Astrocyte (in vitro differentiated cells and primary cell): ENCODE data around the gene GNRHR. TPM values are rescaled to one million over a fixed set of nuclear protein-coding genes. Genes with fewer than 3 reads are reported as not detected.
A peak's percentile ranks its signal among the peaks of the same experiment; 100 is the strongest.
"Not testable (repeated sequence)": the region's sequence is repeated elsewhere in the genome, so short reads cannot be mapped to it uniquely, and the experiment has no call there.

Experiments used
- DNase-seq: peaks from one replicate; pipeline ENCODE4 v3.0.0-alpha.2; 2010; ENCODE audit warnings: low read depth
- FAIRE-seq: peaks from 2 replicates; lab custom pipeline; 2011; peaks lifted over from hg19 to GRCh38; lab: Jason Lieb, UNC
- H2AFZ ChIP-seq: 2 replicates; pipeline ENCODE4 v1.6.0; 2012; ENCODE audit warnings: low read depth, low read length, inconsistent platforms
- H3K27ac ChIP-seq: 2 replicates; pipeline ENCODE4 v1.5.1; 2011; ENCODE audit warnings: low read depth, low read length, inconsistent platforms
- H3K27me3 ChIP-seq: 2 replicates; pipeline ENCODE4 v1.6.0; 2011; ENCODE audit warnings: low read length, inconsistent platforms; ENCODE audit not compliant: insufficient read depth
- H3K36me3 ChIP-seq: 2 replicates; pipeline ENCODE4 v1.5.1; 2011; ENCODE audit warnings: low read length, inconsistent platforms; ENCODE audit not compliant: insufficient read depth
- H3K4me1 ChIP-seq: 2 replicates; pipeline ENCODE4 v1.5.1; 2011; ENCODE audit warnings: low read length, inconsistent platforms; ENCODE audit not compliant: insufficient read depth
- H3K4me2 ChIP-seq: 2 replicates; pipeline ENCODE4 v1.6.0; 2012; ENCODE audit warnings: low read length, inconsistent platforms
- H3K4me3 ChIP-seq: 2 replicates; pipeline ENCODE4 v1.5.1; 2011; ENCODE audit warnings: low read depth, mild to moderate bottlenecking, low read length, inconsistent platforms; ENCODE audit not compliant: insufficient read depth
- H3K79me2 ChIP-seq: 2 replicates; pipeline ENCODE4 v1.6.0; 2012; ENCODE audit warnings: mild to moderate bottlenecking, low read length, inconsistent platforms; ENCODE audit not compliant: insufficient read depth
- H3K9ac ChIP-seq: 2 replicates; pipeline ENCODE4 v1.6.0; 2012; ENCODE audit warnings: mild to moderate bottlenecking, low read length, inconsistent platforms
- H3K9me3 ChIP-seq: 2 replicates; pipeline ENCODE4 v1.5.1; 2012; ENCODE audit warnings: low read depth, mild to moderate bottlenecking, low read length, inconsistent platforms; ENCODE audit not compliant: insufficient read depth
- H4K20me1 ChIP-seq: 2 replicates; pipeline ENCODE4 v1.6.0; 2012; ENCODE audit warnings: low read length, inconsistent platforms; ENCODE audit not compliant: insufficient read depth
- H3K27ac Mint-ChIP-seq: one replicate; pipeline ENCODE4 v1.8.0; 2021; ENCODE audit warnings: mild to moderate bottlenecking, mixed read lengths; ENCODE audit not compliant: unreplicated experiment
- H3K27me3 Mint-ChIP-seq: one replicate; pipeline ENCODE4 v1.8.0; 2021; ENCODE audit warnings: low read depth, mixed read lengths; ENCODE audit not compliant: unreplicated experiment
- H3K36me3 Mint-ChIP-seq: one replicate; pipeline ENCODE4 v1.8.0; 2021; ENCODE audit warnings: low read depth, mixed read lengths; ENCODE audit not compliant: unreplicated experiment
- H3K4me1 Mint-ChIP-seq: one replicate; pipeline ENCODE4 v1.8.0; 2021; ENCODE audit warnings: low read depth, mixed read lengths; ENCODE audit not compliant: unreplicated experiment
- H3K4me3 Mint-ChIP-seq: one replicate; pipeline ENCODE4 v1.8.0; 2021; ENCODE audit warnings: mild to moderate bottlenecking, moderate library complexity, mixed read lengths; ENCODE audit not compliant: unreplicated experiment
- H3K9me3 Mint-ChIP-seq: one replicate; pipeline ENCODE4 v1.8.0; 2021; ENCODE audit warnings: mild to moderate bottlenecking, mixed read lengths; ENCODE audit not compliant: unreplicated experiment
- CTCF ChIP-seq: IDR thresholded peaks from 2 replicates; pipeline ENCODE4 v1.5.1; 2011; ENCODE audit warnings: low read depth, mild to moderate bottlenecking, inconsistent platforms, low read length, moderate library complexity; ENCODE audit not compliant: insufficient read depth
- EZH2 ChIP-seq: IDR thresholded peaks from 2 replicates; pipeline ENCODE4 v1.6.1; 2012; ENCODE audit warnings: mild to moderate bottlenecking, low read length, inconsistent platforms; ENCODE audit not compliant: insufficient read depth
- total RNA-seq: library from RNA; stranded (reverse); gene quantifications from 2 replicates; pipeline ENCODE4 v1.2.1, GENCODE V29; 2021

The GNRHR gene
- total RNA-seq, 1 donor from 2014 or later: not detected

- H3K79me2 ChIP-seq: peaks cover 46% of the 10 kb centered on the region
- peaks cover 11% of the 10 kb centered on the region for H3K36me3 Mint-ChIP-seq
- no peak overlapping the region for H3K4me3 ChIP-seq
- H2AFZ ChIP-seq: no peak overlapping the region
- no peak overlapping the region for H3K4me2 ChIP-seq
- no peaks in the 10 kb centered on the region for H3K27me3 ChIP-seq
- H3K4me1 ChIP-seq: peaks cover 15% of the 10 kb centered on the region
- H3K4me3 Mint-ChIP-seq: no peak overlapping the region
- H3K9me3 Mint-ChIP-seq: peaks cover 3% of the 10 kb centered on the region
- FAIRE-seq (no peak), DNase-seq (no peak)
- H4K20me1 ChIP-seq: peaks cover 4% of the 10 kb centered on the region
- TF ChIP-seq CTCF: no peak
- TF ChIP-seq EZH2: no peak
- no peaks in the 10 kb centered on the region for H3K36me3 ChIP-seq
- no peak overlapping the region for H3K9ac ChIP-seq
- peaks cover 19% of the 10 kb centered on the region for H3K4me1 Mint-ChIP-seq
- no peaks in the 10 kb centered on the region for H3K27me3 Mint-ChIP-seq
- peak overlapping the region; percentile 83 for H3K27ac Mint-ChIP-seq
- H3K9me3 ChIP-seq: no peaks in the 10 kb centered on the region
- no peak overlapping the region for H3K27ac ChIP-seq
Measured at GRCh38 chr4:67712000-67712625, 42.1 kb downstream of the GNRHR start.

- H2AFZ ChIP-seq, H3K4me2 ChIP-seq, H3K4me3 ChIP-seq, H3K36me3 Mint-ChIP-seq, H3K9me3 Mint-ChIP-seq, H3K9ac ChIP-seq, H3K27ac Mint-ChIP-seq, H3K4me1 Mint-ChIP-seq, H3K27me3 ChIP-seq, H3K4me1 ChIP-seq, H3K36me3 ChIP-seq, DNase-seq, H3K9me3 ChIP-seq, H3K27me3 Mint-ChIP-seq, H4K20me1 ChIP-seq, H3K4me3 Mint-ChIP-seq, H3K27ac ChIP-seq, FAIRE-seq: not testable (repeated sequence)
- H3K79me2 ChIP-seq: peaks cover 81% of the 10 kb centered on the region
Measured at GRCh38 chr4:67706682-67707081, 47.5 kb downstream of the GNRHR start.

GRCh38 chr4:67704843-67705242, 49.3 kb downstream of the GNRHR start:
- Mint-ChIP-seq H3K4me3 (no peak overlapping the region), H3K36me3 (peaks cover 7% of the 10 kb centered on the region), H3K27me3 (no peaks in the 10 kb centered on the region), H3K9me3 (peaks cover 4% of the 10 kb centered on the region), H3K4me1 (peaks cover 4% of the 10 kb centered on the region), H3K27ac (no peak overlapping the region)
- H3K9ac ChIP-seq: no peak overlapping the region
- TF ChIP-seq CTCF: no peak
- no peaks in the 10 kb centered on the region for H3K9me3 ChIP-seq
- no peak overlapping the region for H3K4me3 ChIP-seq
- H3K27ac ChIP-seq: no peak overlapping the region
- H2AFZ ChIP-seq: no peak overlapping the region
- H3K27me3 ChIP-seq: no peaks in the 10 kb centered on the region
- H4K20me1 ChIP-seq: peaks cover 4% of the 10 kb centered on the region
- H3K79me2 ChIP-seq: peaks cover 90% of the 10 kb centered on the region
- no peak for FAIRE-seq
- H3K36me3 ChIP-seq: no peaks in the 10 kb centered on the region
- no peak overlapping the region for H3K4me2 ChIP-seq
- no peak for DNase-seq
- no peaks in the 10 kb centered on the region for H3K4me1 ChIP-seq
